BE2C (cell line): ENCODE measurements around the gene THEMIS.

Experiments used
- DNase-seq: peaks from one replicate; pipeline ENCODE4 v3.0.0-alpha.2; 2020
- H3K27me3 ChIP-seq: fragments of 250-450 bp; sonication (Bioruptor Pico); 2 replicates; pipeline ENCODE4 v1.5.1; 2020; ENCODE audit warnings: mild to moderate bottlenecking
- H3K36me3 ChIP-seq: fragments of 250-450 bp; sonication (Bioruptor Pico); 2 replicates; pipeline ENCODE4 v1.5.1; 2020; ENCODE audit warnings: mild to moderate bottlenecking
- H3K4me1 ChIP-seq: fragments of 250-450 bp; sonication (Bioruptor Pico); 2 replicates; pipeline ENCODE4 v1.5.1; 2020
- H3K4me3 ChIP-seq: 2 replicates; pipeline ENCODE4 v1.5.1; 2011; ENCODE audit warnings: low read depth, low read length
- H3K9me3 ChIP-seq: fragments of 250-450 bp; sonication (Bioruptor Pico); 2 replicates; pipeline ENCODE4 v1.5.1; 2020
- TF ChIP-seq, protein P1 (sequence below): IDR thresholded peaks from 2 replicates; pipeline ENCODE4 v1.5.1; 2012; ENCODE audit warnings: mild to moderate bottlenecking, low read depth, low read length

The THEMIS gene

DNA sequence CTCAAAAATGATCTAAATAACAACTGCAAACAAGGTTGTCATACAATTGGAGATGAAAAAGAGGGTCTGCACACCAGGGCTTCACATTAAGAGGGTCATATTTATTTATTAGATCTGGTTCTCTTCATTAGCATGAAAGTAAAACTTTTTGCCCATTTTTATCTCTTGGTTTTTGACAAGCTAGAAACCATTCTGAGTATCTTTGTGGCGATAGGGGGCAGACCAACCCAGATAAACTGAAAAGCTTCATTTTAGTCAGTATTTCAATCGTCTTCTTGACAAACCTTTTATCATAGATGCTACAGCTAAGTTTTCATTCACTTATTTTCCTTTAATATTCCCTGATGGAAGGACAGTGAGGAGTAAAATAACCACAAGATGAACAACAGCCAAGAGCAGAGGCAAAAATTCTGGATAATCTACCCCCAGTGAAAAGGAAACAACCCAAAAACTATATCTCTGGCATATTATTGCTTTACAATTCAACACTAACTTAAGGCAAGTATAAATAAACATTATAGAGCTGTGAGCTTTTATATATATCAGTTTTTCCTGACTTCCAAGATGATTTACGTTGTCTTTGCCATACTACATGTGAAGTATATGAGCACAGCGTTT, 45.2 kb downstream of the THEMIS start:
- no peak overlapping the region for H3K4me3 ChIP-seq
- peaks cover 5% of the 10 kb centered on the region for H3K4me1 ChIP-seq
- TF ChIP-seq, protein P1, sequence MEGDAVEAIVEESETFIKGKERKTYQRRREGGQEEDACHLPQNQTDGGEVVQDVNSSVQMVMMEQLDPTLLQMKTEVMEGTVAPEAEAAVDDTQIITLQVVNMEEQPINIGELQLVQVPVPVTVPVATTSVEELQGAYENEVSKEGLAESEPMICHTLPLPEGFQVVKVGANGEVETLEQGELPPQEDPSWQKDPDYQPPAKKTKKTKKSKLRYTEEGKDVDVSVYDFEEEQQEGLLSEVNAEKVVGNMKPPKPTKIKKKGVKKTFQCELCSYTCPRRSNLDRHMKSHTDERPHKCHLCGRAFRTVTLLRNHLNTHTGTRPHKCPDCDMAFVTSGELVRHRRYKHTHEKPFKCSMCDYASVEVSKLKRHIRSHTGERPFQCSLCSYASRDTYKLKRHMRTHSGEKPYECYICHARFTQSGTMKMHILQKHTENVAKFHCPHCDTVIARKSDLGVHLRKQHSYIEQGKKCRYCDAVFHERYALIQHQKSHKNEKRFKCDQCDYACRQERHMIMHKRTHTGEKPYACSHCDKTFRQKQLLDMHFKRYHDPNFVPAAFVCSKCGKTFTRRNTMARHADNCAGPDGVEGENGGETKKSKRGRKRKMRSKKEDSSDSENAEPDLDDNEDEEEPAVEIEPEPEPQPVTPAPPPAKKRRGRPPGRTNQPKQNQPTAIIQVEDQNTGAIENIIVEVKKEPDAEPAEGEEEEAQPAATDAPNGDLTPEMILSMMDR, result peak; percentile 79
- DNase-seq, result peak; percentile 46
- no peaks in the 10 kb centered on the region for H3K36me3 ChIP-seq
- H3K27me3 ChIP-seq, result no peaks in the 10 kb centered on the region
- H3K9me3 ChIP-seq, result no peaks in the 10 kb centered on the region

DNA sequence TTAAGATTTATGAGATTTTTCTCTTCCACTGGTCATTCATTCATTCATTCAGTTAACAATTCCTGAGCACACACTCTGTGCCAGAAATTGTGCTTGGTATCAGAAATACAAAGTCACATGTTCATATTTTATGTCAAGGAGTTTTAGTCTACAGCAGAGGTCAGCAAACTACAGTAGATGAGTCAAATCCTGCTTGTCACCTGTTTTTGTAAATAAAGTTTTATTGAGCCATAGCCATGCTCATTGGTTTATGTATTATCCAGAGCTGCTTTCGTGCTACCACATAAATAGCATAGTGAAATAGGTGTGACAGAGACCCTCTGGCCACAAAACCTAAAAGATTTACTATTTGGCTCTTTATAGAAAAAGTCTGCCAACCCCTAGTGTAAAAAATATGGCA, 46.8 kb downstream of the THEMIS start:
- no peak overlapping the region for H3K4me3 ChIP-seq
- no peaks in the 10 kb centered on the region for H3K36me3 ChIP-seq
- no peaks in the 10 kb centered on the region for H3K27me3 ChIP-seq
- no peaks in the 10 kb centered on the region for H3K9me3 ChIP-seq
- no peak for DNase-seq
- H3K4me1 ChIP-seq, result peaks cover 5% of the 10 kb centered on the region
- TF ChIP-seq, protein P1, result peak; percentile 50

DNA sequence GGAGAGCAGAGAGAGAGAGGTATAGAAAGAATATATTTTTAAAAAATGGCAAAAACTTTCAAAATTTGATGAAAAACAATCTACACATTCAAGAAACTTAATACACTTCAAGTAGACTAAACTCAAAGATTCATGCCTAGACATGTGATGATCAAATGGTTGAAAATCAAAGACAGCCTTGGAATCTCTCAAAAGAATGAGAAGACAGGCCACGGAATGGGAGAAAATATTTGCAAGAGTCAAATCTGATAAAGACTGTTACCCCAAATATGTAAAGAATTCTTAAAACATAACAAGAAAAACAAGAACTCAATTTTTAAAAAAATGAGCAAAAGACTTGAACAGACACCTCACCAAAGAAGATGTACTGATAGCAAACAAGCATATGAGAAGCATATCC, 49.7 kb downstream of the THEMIS start:
- Histone ChIP-seq H3K36me3 (no peaks in the 10 kb centered on the region), H3K9me3 (no peaks in the 10 kb centered on the region), H3K4me1 (peaks cover 5% of the 10 kb centered on the region), H3K4me3 (no peak overlapping the region), H3K27me3 (no peaks in the 10 kb centered on the region)
- no peak for DNase-seq
- TF ChIP-seq, protein P1, result no peak

DNA sequence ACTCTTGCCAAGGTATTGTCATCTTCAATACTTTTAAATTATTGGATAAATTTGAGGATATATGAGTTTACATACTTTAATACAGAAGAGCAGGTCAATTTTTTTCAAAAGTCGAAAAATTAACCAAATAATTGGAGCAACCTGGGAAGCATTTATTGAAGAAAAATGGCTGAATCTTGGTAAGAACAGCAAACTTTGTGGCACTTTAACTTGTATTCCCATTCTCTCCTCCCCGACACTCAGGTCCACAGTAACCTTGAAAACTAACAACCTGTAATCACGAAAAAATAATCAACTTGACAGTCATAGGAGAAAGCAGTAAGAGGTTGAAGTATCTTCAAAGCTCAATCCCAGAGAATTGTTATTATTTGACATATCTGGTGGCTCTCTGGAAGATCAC, 55.6 kb downstream of the THEMIS start:
- TF ChIP-seq, protein P1, result no peak
- Histone ChIP-seq H3K9me3 (no peaks in the 10 kb centered on the region; the same call in 1 of the 2 replicates), H3K27me3 (no peaks in the 10 kb centered on the region), H3K36me3 (no peaks in the 10 kb centered on the region), H3K4me1 (no peaks in the 10 kb centered on the region), H3K4me3 (no peak overlapping the region)
- no peak for DNase-seq

DNA sequence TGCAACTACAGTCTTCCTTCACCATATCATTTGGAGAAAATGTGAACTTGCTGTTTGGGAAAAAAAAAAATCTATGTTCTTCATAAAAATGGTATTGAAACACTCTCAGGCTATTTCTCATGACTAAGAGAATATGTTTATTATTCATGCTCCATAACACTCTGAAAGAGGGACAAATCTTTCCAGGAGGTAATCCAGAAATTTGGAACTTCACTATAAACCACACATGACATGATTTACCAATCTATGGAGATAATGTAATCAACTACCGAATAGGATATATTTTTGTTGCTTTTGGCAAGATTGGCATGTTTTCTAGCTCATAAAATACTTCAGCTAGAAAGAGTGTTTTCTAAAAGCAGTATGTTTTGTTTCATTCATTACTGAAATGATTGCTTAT, 56.3 kb downstream of the THEMIS start:
- TF ChIP-seq, protein P1, result no peak
- Histone ChIP-seq H3K9me3 (no peaks in the 10 kb centered on the region; the same call in 1 of the 2 replicates), H3K27me3 (no peaks in the 10 kb centered on the region), H3K4me3 (no peak overlapping the region), H3K36me3 (no peaks in the 10 kb centered on the region), H3K4me1 (no peaks in the 10 kb centered on the region)
- DNase-seq, result no peak

DNA sequence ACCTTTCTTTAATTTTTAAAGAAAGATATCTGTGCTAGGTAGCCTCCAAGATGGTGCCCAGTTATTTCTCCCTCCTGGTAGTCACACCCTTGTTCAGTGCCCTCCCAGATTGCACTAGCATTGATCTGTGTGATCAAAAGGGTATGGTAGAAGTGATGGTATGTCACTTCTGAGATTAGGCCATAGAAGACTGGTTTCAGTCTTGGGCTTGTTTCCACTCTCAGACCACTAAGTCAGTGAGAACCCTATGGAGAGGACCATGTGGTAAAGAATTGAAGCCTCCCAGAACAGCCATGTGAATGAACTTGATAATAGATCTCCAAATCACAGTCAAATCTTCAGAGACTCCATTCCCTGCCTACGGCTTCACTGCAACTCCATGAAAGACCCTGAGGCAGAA, 57.3 kb downstream of the THEMIS start:
- Histone ChIP-seq H3K4me1 (no peaks in the 10 kb centered on the region), H3K9me3 (no peaks in the 10 kb centered on the region; the same call in 1 of the 2 replicates), H3K27me3 (no peaks in the 10 kb centered on the region), H3K36me3 (no peaks in the 10 kb centered on the region), H3K4me3 (no peak overlapping the region)
- TF ChIP-seq, protein P1, result no peak
- no peak for DNase-seq
